Measurements from ENCODE around the gene TAF15.

DNA sequence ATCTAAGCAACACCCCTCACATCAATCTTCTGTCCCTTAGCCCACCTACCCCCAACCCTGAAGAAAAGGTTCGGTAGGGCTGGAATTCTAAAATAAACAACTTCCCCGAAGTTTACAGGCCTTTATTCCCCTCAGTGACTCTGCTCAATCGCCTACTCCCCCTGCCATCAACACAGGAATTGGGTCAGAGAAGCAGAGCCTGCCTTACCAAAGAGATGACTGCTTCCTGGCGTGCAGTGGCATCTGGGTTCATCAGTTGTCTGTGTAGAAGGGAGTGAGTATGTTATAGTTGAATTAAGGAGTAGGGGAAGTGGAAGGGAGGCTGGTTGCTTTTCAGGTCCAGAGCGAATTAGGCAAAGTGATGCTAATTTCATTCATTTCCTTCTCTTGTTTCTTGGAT lies 46.7 kb downstream of the TAF15 start:
- TF ChIP-seq, protein P1, sequence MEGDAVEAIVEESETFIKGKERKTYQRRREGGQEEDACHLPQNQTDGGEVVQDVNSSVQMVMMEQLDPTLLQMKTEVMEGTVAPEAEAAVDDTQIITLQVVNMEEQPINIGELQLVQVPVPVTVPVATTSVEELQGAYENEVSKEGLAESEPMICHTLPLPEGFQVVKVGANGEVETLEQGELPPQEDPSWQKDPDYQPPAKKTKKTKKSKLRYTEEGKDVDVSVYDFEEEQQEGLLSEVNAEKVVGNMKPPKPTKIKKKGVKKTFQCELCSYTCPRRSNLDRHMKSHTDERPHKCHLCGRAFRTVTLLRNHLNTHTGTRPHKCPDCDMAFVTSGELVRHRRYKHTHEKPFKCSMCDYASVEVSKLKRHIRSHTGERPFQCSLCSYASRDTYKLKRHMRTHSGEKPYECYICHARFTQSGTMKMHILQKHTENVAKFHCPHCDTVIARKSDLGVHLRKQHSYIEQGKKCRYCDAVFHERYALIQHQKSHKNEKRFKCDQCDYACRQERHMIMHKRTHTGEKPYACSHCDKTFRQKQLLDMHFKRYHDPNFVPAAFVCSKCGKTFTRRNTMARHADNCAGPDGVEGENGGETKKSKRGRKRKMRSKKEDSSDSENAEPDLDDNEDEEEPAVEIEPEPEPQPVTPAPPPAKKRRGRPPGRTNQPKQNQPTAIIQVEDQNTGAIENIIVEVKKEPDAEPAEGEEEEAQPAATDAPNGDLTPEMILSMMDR (IDR thresholded peaks at IDR 0.05; ENCODE audit: low read length), result no peak
- TF ChIP-seq EZH2 (IDR thresholded peaks at IDR 0.05; ENCODE audit: borderline replicate concordance, low read length), result no peak

Measured in OCI-LY1 (cell line).